Hematopoietic multipotent progenitor cell treated with erythropoietin and hydrocortisone succinate and interleukin-3 and kit ligand, for 6 days (in vitro differentiated cells): ENCODE results near the gene SEC24A.
"Not testable (repeated sequence)": the region's sequence is repeated elsewhere in the genome, so short reads cannot be mapped to it uniquely, and the experiment has no call there.

ENCODE experiments used
- DNase-seq: peaks from one replicate; pipeline ENCODE4 v3.0.0-alpha.2; 2015

SEC24A gene

DNA sequence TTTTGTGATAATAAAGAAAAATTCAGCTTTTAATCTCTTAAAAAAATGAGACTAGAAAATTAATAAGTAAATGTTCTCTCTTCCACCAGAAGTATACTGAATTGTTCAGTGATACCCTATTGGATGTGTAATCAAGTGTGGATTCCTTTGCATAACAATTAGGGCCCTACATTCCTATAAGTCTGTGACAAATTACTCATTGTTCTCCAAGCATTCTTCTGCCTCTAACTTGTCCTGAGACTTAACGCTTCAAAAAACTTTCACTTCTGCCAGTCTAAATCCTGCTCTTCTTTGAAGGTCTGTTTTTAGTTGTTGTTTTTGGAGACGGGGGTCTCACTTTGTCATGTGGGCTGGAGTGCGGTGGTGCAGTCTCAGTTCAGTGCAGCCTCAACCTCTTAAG, 100.8 kb downstream of the SEC24A start:
- DNase-seq = no peak

DNA sequence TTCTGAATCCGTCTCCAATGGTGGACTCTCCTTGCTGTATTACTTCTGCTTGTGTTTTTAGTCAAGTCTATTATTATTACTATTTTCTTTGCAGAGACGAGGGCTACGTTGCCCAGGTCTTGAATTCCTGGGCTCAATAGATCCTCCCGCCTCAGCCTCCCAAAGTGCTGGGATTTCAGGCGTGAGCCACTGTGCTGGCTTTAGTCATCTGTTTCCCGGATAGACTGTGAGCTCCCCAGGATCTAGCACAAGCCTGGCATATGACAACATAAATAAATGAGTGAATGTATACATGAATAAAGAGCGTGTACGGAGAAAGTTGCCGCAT, 109.6 kb downstream of the SEC24A start:
- no peak for DNase-seq

DNA sequence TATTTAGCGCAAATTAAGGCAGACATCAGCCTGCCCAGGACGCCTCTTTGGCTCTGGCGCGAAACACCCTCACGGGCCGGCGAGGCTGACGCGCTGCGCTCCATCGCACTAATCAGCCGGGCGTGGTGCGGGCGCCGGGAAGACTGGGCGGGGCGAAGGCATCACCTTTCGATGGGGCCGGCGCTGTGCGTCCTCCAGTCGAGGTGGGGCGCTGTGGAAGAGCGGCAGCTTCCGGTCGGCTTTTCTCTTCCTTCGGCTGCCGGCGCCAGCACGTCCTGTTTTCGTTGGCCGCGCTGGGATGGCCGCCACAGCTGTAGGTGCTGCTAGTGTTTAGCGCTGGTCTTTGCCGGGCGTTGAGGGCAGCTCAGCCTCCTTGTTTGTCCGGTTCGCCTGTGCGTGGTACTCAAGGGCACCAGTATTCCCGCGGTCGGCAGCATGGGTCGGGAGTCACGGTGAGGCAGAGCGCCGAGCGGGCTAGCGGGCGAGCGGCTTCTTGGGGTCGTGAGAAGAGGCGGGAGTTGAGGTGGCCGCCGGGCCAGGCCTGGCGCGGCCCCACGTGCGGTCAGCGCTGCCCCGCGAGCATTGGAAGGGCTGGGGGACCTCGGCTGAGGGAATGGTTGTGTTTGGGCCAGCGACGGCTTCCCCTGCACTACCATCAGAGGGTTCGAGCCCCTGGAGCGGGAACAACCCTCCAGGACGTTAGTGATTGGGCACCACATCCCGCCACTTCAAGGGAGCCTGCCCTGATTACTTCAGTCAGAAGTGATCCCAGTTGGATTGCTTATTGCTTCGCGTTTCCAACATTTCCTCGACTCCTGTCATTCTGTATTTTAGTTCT, 110.1 kb downstream of the SEC24A start, which contains the start of gene DDX46:
DDX46 (plus strand) TSS at position 276 of the 838 bp plus-strand sequence; CDS start at position 436, 160 bp downstream.
- DNase-seq = peak; percentile 98

DNA sequence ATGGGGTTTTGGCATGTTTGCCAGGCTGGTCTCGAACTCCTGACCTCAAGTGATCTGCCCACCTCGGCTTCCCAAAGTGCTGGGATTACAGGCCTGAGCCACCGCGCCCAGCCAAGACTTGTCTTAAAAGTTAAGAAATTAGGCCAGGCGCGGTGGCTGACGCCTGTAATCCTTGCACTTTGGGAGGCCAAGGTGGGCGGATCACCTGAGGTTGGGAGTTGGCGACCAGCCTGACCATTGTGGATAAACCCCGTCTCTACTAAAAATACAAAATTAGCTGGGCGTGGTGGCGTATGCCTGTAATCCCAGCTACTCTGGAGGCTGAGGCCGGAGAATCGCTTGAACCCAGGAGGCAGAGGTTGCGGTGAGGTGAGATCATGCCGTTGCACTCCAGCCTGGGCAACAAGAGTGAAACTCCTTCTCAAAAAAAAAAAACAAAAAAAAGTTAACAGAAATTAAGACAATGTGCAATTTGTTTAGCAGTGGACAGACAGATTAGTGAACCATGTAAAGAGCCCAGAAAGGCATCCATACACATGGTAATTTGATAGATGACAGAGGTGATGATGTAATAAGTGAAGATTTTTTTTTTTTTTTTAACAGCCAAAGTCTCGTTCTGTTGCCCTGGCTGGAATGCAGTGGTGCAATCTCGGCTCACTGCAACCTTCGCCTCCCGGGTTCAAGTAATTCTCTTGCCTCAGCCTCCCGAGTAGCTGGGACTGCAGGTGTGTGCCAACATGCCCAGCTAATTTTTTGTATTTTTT, 119.1 kb downstream of the SEC24A start:
- DNase-seq = not testable (repeated sequence)

DNA sequence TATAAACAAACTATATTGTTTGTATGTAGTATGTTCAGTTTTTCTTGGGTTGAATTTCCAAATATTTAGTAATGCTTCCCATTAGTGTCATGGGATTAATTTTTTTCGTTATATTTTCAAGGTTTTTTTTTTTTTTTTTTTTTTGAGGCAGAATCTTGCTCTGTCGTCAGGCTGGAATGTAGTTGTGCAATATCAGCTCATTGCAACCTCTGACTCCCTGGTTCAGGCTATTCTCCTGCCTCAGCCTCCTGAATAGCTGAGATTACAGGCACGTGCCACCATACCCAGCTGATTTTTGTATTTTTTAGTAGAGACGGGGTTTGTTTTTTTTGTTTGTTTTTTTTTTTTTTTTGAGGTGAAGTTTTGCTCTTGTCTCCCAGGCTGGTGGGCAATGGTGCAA, 120.6 kb downstream of the SEC24A start:
- no peak for DNase-seq

DNA sequence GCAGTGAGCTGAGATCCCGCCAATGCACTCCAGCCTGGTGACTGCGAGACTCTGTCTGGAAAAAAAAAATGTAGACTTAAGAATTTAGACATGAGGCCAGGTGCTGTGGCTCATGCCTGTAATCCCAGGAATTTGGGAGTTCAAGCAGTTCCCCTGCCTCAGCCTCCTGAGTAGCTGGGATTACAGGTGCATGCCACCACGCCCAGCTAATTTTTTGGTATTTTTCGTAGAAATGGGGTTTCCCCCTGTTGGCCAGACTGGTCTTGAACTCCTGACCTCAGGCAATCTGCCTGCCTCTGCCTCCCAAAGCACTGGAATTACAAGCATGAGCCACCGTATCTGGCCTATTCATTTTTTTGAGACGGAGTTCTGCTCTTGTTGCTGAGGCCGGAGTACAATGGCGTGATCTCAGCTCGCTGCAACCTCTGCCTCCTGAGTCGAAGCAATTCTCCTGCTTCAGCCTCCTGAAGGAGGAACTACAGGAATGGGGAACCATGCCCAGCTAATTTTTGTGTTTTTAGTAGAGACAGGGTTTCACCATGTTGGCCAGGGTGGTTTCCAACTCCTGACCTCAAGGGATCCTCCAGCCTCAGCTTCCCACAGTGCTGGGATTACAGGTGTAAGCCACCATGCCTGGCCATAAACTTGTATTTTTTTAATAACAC, 124.0 kb downstream of the SEC24A start:
- DNase-seq = no peak

DNA sequence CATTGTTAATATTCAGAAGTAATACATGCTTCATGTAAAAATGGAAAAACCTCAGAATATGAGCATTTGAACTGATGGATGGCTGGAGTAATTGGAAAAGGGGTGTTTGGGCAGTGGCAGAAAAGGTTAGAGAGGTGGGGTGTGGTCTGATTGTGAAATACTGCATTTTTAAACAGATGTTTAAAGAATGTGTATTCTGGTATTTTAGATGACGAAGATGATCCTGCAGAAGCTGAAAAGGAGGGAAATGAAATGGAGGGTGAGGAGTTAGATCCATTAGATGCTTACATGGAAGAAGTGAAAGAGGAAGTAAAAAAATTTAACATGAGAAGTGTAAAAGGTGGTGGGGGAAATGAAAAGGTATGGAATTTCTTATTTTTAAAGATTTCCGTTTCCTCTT, 128.8 kb downstream of the SEC24A start:
- DNase-seq = no peak
